Effector memory CD4-positive, alpha-beta T cell (primary cell): ENCODE results near the gene TFEB.

Source experiments
- DNase-seq, 3 donors: peaks; one replicate each; pipeline ENCODE4 v3.0.0-alpha.2; 2020
- H3K27ac ChIP-seq: 2 replicates; pipeline ENCODE4 v1.7.0; 2013; ENCODE audit warnings: mild to moderate bottlenecking, low read length, moderate library complexity; ENCODE audit not compliant: insufficient read depth, poor library complexity, severe bottlenecking
- H3K27me3 ChIP-seq: replicated peaks from 2 replicates; pipeline ENCODE4 v1.7.0; 2013; ENCODE audit warnings: mild to moderate bottlenecking, low read length; ENCODE audit not compliant: insufficient read depth, control insufficient read depth, poor library complexity, severe bottlenecking
- H3K36me3 ChIP-seq: 2 replicates; pipeline ENCODE4 v1.7.0; 2013; ENCODE audit warnings: mild to moderate bottlenecking, low read length, moderate library complexity; ENCODE audit not compliant: control insufficient read depth, insufficient read depth
- H3K4me1 ChIP-seq: 2 replicates; pipeline ENCODE4 v1.7.0; 2013; ENCODE audit warnings: low read length, mild to moderate bottlenecking; ENCODE audit not compliant: control insufficient read depth, insufficient read depth, poor library complexity, severe bottlenecking
- H3K4me3 ChIP-seq: 2 replicates; pipeline ENCODE4 v1.7.0; 2013; ENCODE audit warnings: low read length, low read depth, mild to moderate bottlenecking; ENCODE audit not compliant: insufficient read depth, poor library complexity, severe bottlenecking
- H3K9me3 ChIP-seq: 2 replicates; pipeline ENCODE4 v1.7.0; 2013; ENCODE audit warnings: mild to moderate bottlenecking, low read length, moderate library complexity; ENCODE audit not compliant: control insufficient read depth

The TFEB gene

GRCh38 chr6:41731561-41732086 is 3.8 kb downstream of the TFEB start:
- H3K4me1 ChIP-seq, result peaks cover 33% of the 10 kb centered on the region
- no peaks in the 10 kb centered on the region for H3K9me3 ChIP-seq
- DNase-seq, result no peak
- peak overlapping the region; percentile 84 for H3K27ac ChIP-seq
- H3K4me3 ChIP-seq, result no peak overlapping the region
- H3K27me3 ChIP-seq, result no peaks in the 10 kb centered on the region
- no peaks in the 10 kb centered on the region for H3K36me3 ChIP-seq

- Histone ChIP-seq H3K27ac (no peak overlapping the region), H3K4me1 (peaks cover 33% of the 10 kb centered on the region), H3K36me3 (no peaks in the 10 kb centered on the region), H3K9me3 (no peaks in the 10 kb centered on the region), H3K27me3 (no peaks in the 10 kb centered on the region), H3K4me3 (no peak overlapping the region)
- DNase-seq, result no peak
Measured at GRCh38 chr6:41730531-41731436, 4.6 kb downstream of the TFEB start.

- DNase-seq, result no peak
- Histone ChIP-seq H3K4me1 (peaks cover 33% of the 10 kb centered on the region), H3K4me3 (no peak overlapping the region), H3K27me3 (no peaks in the 10 kb centered on the region), H3K27ac (no peak overlapping the region), H3K9me3 (no peaks in the 10 kb centered on the region), H3K36me3 (no peaks in the 10 kb centered on the region)
Measured at GRCh38 chr6:41729624-41730023, 5.8 kb downstream of the TFEB start.

- H3K9me3 ChIP-seq, result no peaks in the 10 kb centered on the region
- no peaks in the 10 kb centered on the region for H3K36me3 ChIP-seq
- H3K4me3 ChIP-seq, result no peak overlapping the region
- no peaks in the 10 kb centered on the region for H3K27me3 ChIP-seq
- H3K4me1 ChIP-seq, result peaks cover 32% of the 10 kb centered on the region
- no peak for DNase-seq
- no peak overlapping the region for H3K27ac ChIP-seq
Measured at GRCh38 chr6:41728954-41729353, 6.5 kb downstream of the TFEB start.

- H3K4me3 ChIP-seq, result no peak overlapping the region
- H3K27ac ChIP-seq, result no peak overlapping the region
- no peaks in the 10 kb centered on the region for H3K36me3 ChIP-seq
- no peaks in the 10 kb centered on the region for H3K27me3 ChIP-seq
- peaks cover 26% of the 10 kb centered on the region for H3K4me1 ChIP-seq
- no peak for DNase-seq
- no peaks in the 10 kb centered on the region for H3K9me3 ChIP-seq
Measured at GRCh38 chr6:41728073-41728936, 7.1 kb downstream of the TFEB start.

- H3K27me3 ChIP-seq, result no peaks in the 10 kb centered on the region
- no peak overlapping the region for H3K27ac ChIP-seq
- no peak for DNase-seq
- H3K4me1 ChIP-seq, result peaks cover 21% of the 10 kb centered on the region
- H3K4me3 ChIP-seq, result no peak overlapping the region
- H3K36me3 ChIP-seq, result no peaks in the 10 kb centered on the region
- no peaks in the 10 kb centered on the region for H3K9me3 ChIP-seq
Measured at GRCh38 chr6:41727705-41728072, 7.7 kb downstream of the TFEB start.

- peaks cover 15% of the 10 kb centered on the region for H3K4me1 ChIP-seq
- H3K27me3 ChIP-seq, result no peaks in the 10 kb centered on the region
- H3K36me3 ChIP-seq, result no peaks in the 10 kb centered on the region
- H3K27ac ChIP-seq, result no peak overlapping the region
- no peaks in the 10 kb centered on the region for H3K9me3 ChIP-seq
- no peak overlapping the region for H3K4me3 ChIP-seq
- DNase-seq, result no peak
Measured at GRCh38 chr6:41726876-41727275, 8.5 kb downstream of the TFEB start.

GRCh38 chr6:41724586-41725501 is 10.6 kb downstream of the TFEB start:
- no peaks in the 10 kb centered on the region for H3K27me3 ChIP-seq
- H3K27ac ChIP-seq, result no peak overlapping the region
- no peaks in the 10 kb centered on the region for H3K36me3 ChIP-seq
- H3K4me3 ChIP-seq, result no peak overlapping the region
- H3K4me1 ChIP-seq, result peaks cover 4% of the 10 kb centered on the region
- H3K9me3 ChIP-seq, result no peaks in the 10 kb centered on the region
- DNase-seq, result no peak

- no peak overlapping the region for H3K4me3 ChIP-seq
- H3K36me3 ChIP-seq, result no peaks in the 10 kb centered on the region
- no peaks in the 10 kb centered on the region for H3K27me3 ChIP-seq
- H3K4me1 ChIP-seq, result peaks cover 4% of the 10 kb centered on the region
- no peaks in the 10 kb centered on the region for H3K9me3 ChIP-seq
- DNase-seq, result no peak
- H3K27ac ChIP-seq, result no peak overlapping the region
Measured at GRCh38 chr6:41724228-41724580, 11.2 kb downstream of the TFEB start.
